AG09309 (cell line): ENCODE results near the gene ZNF440.

Source experiments
- DNase-seq: peaks from one replicate; pipeline ENCODE4 v3.0.0-alpha.2; 2010; ENCODE audit warnings: low read depth
- H3K4me3 ChIP-seq: 2 replicates; pipeline ENCODE4 v1.5.1; 2011; ENCODE audit warnings: mild to moderate bottlenecking, low read depth, low read length, moderate library complexity; ENCODE audit not compliant: control insufficient read depth
- CTCF ChIP-seq: IDR thresholded peaks from 2 replicates; pipeline ENCODE4 v1.5.1; 2011; ENCODE audit warnings: mild to moderate bottlenecking, low read depth, low read length, inconsistent platforms; ENCODE audit not compliant: insufficient read depth, control insufficient read depth; ENCODE audit errors: missing control alignments

Gene ZNF440

GRCh38 chr19:11780431-11781020 is 33.5 kb upstream of the ZNF440 start:
- no peak overlapping the region for H3K4me3 ChIP-seq
- DNase-seq, result no peak
- TF ChIP-seq CTCF, result no peak

DNA sequence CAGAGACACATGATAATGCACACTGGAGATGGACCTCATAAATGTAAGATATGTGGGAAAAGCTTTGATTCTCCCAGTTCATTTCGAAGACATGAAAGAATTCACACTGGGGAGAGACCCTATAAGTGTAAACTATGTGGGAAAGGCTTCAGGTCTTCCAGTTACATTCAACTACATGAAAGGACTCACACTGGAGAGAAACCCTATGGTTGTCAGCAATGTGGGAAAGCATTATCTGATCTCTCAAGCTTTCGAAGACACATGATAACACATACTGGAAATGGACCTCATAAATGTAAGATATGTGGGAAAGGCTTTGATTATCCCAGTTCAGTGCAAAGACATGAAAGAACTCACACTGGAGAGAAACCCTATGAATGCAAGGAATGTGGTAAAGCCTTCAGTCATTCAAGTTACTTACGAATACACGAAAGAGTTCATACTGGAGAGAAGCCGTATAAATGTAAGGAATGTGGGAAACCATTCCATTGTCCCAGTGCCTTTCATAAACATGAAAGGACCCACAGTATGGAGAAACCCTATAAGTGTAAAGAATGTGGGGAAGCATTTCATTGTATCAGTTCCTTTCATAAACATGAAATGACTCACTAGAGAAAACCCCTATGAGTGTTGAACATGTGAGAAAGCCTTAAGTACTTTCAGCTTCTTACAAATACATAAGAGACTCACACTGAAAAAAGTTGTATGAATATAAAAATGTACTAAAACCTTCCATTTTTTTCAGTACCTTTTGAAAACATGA is 32.6 kb upstream of the ZNF440 start:
- DNase-seq, result no peak
- H3K4me3 ChIP-seq, result no peak overlapping the region
- no peak for TF ChIP-seq CTCF

GRCh38 chr19:11783767-11784166 is 30.3 kb upstream of the ZNF440 start:
- no peak overlapping the region for H3K4me3 ChIP-seq
- no peak for TF ChIP-seq CTCF
- DNase-seq, result no peak

DNA sequence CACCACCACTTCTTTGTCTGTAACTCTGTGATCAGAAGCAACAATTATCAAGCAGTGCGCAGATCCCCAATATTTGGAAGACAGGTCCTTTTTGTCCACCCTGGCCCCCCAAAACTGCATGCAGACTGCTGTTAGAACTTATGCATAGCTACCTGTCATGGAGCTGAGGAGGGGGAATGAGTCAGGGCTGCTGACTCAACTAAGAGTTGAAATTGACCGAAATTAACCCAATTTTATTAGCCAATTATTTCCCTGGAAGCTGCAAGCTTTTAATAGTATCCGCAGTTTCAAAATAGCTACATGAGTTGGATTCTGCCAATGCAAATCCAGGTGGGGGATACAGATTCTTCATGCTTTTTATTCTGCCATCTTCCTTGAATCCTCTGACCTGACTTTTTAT is 29.7 kb upstream of the ZNF440 start:
- no peak for TF ChIP-seq CTCF
- no peak for DNase-seq

DNA sequence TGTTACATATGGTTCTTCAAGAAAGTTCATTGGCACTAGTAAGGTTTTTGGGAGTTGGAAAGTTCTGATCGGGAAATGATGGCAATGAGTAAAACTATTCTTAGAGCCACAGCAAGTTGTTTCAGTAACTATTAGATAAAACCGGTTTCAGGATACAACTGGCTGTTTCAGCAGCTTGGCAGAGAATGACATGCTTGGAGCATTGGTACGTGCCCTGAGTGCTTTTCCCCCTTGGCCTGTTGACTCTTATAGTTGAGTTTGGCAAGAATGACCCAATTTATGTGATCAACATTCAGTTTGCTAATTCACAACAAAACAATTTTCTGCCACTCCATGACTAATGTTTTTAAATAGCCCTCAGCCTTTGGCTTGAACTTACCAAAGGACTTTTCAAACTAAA is 26.5 kb upstream of the ZNF440 start:
- no peak for DNase-seq
- no peak overlapping the region for H3K4me3 ChIP-seq
- TF ChIP-seq CTCF, result no peak

More for the DNA sequence above, 29.7 kb upstream of the ZNF440 start:
- H3K4me3 ChIP-seq, result no peak overlapping the region

DNA sequence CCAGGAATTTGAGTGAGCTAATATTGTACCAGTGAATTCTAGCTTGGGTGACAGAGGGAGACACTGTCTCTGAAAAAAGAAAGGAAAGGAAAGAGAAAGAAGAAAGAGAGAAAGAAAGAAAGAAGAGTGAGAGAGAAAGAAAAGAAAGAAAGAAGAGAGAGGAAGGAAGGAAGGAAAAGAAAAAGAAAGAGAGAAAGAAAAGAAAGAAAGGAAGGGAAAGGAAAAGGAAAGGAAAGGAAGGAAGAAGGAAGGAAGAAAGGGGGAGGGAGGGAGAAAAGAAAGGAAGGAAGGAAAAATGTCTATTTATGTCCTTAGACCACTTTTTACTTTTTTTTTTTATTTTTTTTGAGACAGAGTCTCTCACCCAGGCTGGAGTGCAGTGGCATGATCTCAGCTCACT is 21.1 kb upstream of the ZNF440 start:
- H3K4me3 ChIP-seq, result no peak overlapping the region
- no peak for TF ChIP-seq CTCF
- no peak for DNase-seq
